GM18502 (cell line): ENCODE measurements around the gene SLC9A6.
A peak's percentile ranks its signal among the peaks of the same experiment; 100 is the strongest.
"Not testable (repeated sequence)": the region's sequence is repeated elsewhere in the genome, so short reads cannot be mapped to it uniquely, and the experiment has no call there.

Source experiments
- ATAC-seq: cut with Tn5 transposase; IDR thresholded peaks from one replicate; pipeline ENCODE4 v1.9.1; 2021; ENCODE audit warnings: mild to moderate bottlenecking; ENCODE audit not compliant: unreplicated experiment, poor library complexity

SLC9A6 gene

GRCh38 chrX:136028383-136028984, 43.2 kb downstream of the SLC9A6 start:
- ATAC-seq, result peak; percentile 75

GRCh38 chrX:136029766-136030165, 44.5 kb downstream of the SLC9A6 start:
- ATAC-seq, result no peak

GRCh38 chrX:136030303-136031191, 45.3 kb downstream of the SLC9A6 start:
- no peak for ATAC-seq

- ATAC-seq, result no peak
Measured at GRCh38 chrX:136031626-136032025, 46.4 kb downstream of the SLC9A6 start.

GRCh38 chrX:136032370-136032769, 47.1 kb downstream of the SLC9A6 start:
- ATAC-seq, result no peak

- ATAC-seq, result no peak
Measured at GRCh38 chrX:136034668-136035067, 49.4 kb downstream of the SLC9A6 start.

- no peak for ATAC-seq
Measured at GRCh38 chrX:136035663-136036062, 50.4 kb downstream of the SLC9A6 start.

- no peak for ATAC-seq
Measured at GRCh38 chrX:136039485-136039884, 54.2 kb downstream of the SLC9A6 start.

GRCh38 chrX:136039968-136040367, 54.7 kb downstream of the SLC9A6 start:
- no peak for ATAC-seq

GRCh38 chrX:136041254-136041812, 56.1 kb downstream of the SLC9A6 start:
- no peak for ATAC-seq

GRCh38 chrX:136045008-136045407, 59.8 kb downstream of the SLC9A6 start:
- no peak for ATAC-seq

GRCh38 chrX:136046295-136047015, 61.2 kb downstream of the SLC9A6 start:
- no peak for ATAC-seq

- ATAC-seq, result no peak
Measured at GRCh38 chrX:136047016-136047642, 61.9 kb downstream of the SLC9A6 start.

GRCh38 chrX:136047969-136048368, 62.7 kb downstream of the SLC9A6 start:
- no peak for ATAC-seq

- ATAC-seq, result no peak
Measured at GRCh38 chrX:136048446-136048845, 63.2 kb downstream of the SLC9A6 start.

GRCh38 chrX:136049608-136050007, 64.4 kb downstream of the SLC9A6 start:
- ATAC-seq, result no peak

GRCh38 chrX:136050875-136051274, 65.6 kb downstream of the SLC9A6 start:
- not testable (repeated sequence) for ATAC-seq

- no peak for ATAC-seq
Measured at GRCh38 chrX:136051611-136052010, 66.4 kb downstream of the SLC9A6 start.

GRCh38 chrX:136055651-136056221, 70.5 kb downstream of the SLC9A6 start:
- no peak for ATAC-seq

GRCh38 chrX:136057567-136057966, 72.3 kb downstream of the SLC9A6 start:
- no peak for ATAC-seq
